GM12875 (cell line): ENCODE measurements around the gene BMP7.

Experiments
- H3K4me3 ChIP-seq: one replicate; pipeline ENCODE4 v1.5.1; 2011; ENCODE audit warnings: low read depth, low read length, control low read depth
- CTCF ChIP-seq: IDR thresholded peaks from 2 replicates; pipeline ENCODE4 v1.5.1; 2011; ENCODE audit warnings: low read depth, mild to moderate bottlenecking, control low read depth, inconsistent platforms, low read length, moderate library complexity, borderline replicate concordance; ENCODE audit not compliant: insufficient read depth

BMP7 gene

GRCh38 chr20:57143173-57143572 lies 123.3 kb downstream of the BMP7 start:
- no peak overlapping the region for H3K4me3 ChIP-seq
- no peak for TF ChIP-seq CTCF

DNA sequence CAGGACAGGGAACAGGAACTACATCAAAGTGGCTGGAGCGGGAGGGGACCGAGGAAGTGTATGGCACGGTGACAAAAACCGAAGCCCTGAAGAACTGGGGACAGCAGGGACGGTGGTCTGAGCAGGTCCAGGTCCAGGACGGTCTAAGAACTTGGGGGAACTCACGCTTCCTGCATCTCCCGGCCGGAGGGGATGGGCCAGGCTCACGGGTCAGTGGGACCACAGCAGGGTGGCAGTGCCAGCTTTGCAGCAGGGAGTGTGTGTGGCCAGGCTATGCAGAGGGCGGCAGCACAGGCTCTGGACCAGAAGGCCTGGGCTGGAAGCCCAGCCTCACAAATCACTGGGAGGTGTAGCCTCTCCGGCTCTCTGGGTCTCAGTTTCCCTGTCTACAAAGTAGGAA lies 123.8 kb downstream of the BMP7 start:
- no peak overlapping the region for H3K4me3 ChIP-seq
- no peak for TF ChIP-seq CTCF

- H3K4me3 ChIP-seq: no peak overlapping the region
- TF ChIP-seq CTCF: no peak
Observed at GRCh38 chr20:57141492-57141891, 124.9 kb downstream of the BMP7 start.

DNA sequence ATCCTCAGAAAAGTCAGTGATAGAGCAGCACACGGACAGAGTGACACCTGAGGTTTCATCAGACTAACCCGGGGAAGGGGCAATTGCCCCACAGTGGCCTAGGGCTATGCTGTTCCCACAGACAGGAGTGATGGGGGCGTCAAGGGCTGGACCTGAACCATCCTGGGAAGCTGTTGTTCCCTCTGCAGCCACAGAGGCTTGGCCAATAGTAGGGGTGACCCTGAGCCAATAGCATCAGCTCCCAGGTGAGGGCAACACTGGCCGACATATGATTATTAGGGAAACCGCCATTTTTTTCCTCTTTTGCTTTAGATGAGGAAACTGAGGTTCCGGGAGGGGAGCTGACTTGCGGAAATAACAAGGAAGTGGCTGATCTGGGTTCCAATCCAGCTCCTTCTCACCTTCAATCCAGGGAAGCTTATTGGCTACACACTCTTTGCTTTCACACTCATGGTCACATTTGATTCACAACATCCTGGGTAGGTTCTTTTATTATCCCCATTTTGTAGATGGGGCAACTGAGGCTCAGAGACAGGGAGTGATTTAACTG lies 126.0 kb downstream of the BMP7 start:
- H3K4me3 ChIP-seq: no peak overlapping the region
- no peak for TF ChIP-seq CTCF

- H3K4me3 ChIP-seq: no peak overlapping the region
- no peak for TF ChIP-seq CTCF
Observed at GRCh38 chr20:57139342-57140093, 126.9 kb downstream of the BMP7 start.

- no peak overlapping the region for H3K4me3 ChIP-seq
- no peak for TF ChIP-seq CTCF
Observed at GRCh38 chr20:57138198-57138995, 128.0 kb downstream of the BMP7 start.
